ENCODE measurements around the gene NR1I3.

The NR1I3 gene

DNA sequence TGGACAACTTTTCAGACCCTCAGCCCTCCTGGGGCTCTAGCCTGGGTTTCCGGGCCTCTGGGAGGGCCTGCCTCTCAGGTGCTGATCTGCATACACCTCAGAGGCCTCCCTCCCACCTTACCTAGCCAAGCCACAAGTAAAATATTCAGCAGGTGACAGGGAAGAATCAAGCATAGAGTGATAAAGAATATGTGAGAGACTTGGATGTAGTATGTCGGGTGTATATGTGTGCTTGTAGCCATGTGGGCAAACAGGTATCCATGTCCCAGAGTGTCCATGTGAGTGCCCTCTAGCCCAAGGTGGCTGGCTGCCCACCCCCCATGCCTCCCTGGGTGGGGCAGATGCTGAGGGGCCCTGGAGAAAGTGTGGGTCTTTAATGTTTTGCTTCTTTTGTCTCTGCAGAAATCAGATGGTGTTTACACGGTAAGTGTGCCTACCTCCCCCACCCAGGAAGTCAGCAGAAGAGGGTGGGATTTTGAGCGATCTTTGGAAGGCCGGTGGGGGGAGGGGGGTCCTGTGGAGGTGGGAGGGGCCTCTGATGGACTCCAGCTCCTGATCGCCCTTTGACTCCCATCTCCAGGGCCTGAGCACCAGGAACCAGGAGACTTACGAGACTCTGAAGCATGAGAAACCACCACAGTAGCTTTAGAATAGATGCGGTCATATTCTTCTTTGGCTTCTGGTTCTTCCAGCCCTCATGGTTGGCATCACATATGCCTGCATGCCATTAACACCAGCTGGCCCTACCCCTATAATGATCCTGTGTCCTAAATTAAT, 19.5 kb downstream of the NR1I3 start:
- DNase-seq (ENCODE audit: low spot score) = no peak

DNA sequence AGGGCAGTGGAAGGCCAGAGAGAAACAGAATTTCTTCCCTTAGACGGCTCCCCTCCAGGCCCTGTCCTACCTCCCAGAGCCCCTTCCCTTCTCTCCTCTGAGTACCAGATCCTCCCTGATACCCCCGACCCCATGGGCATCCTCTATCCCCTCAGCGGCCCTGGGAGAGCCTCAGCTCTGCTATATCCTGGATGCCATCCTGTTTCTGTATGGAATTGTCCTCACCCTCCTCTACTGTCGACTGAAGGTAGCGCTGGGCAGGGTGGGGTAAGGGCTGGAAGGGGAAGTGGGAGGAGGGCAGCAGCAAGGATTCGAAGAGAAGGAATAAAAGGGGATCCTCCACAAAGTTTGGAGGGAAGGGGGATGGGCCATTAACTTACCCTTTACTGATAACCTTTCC, 20.2 kb downstream of the NR1I3 start:
- no peak for DNase-seq (ENCODE audit: low spot score)

DNA sequence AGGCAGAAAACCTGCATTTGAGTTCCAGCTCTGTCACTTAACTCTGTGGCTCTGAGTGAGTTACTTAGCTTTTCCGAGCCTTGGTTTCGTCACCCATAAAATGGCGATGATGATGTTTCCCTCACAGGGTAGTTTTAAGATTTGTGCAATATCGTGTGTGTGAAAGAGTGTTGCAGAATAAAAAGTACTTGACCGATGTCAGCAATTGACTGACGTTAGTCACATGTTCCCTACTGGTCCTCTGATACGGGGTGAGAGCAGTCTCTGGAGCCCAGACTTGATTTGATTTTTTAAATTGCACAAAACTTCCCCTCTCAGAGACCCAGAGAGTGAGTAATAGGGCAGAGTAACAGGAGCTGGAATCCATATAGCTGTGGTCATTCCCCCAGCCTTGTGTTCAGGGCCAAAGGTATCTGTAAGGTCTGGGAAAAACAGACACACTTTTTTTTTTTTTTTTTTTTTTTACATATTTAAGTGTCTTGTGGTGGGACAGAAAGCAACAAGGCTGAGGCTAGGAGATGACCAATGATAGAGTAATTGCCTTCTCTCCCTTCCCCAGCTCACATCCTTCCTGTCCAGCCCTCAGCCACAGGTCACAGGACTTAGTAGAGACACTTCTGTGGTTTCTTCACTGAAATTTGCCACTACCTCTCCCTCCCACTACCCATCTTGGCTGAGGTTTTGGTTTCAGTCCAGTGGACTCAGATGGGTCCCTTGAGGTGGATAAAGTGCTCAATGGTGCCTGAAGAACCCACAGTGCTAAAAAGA, 20.9 kb downstream of the NR1I3 start:
- no peak for DNase-seq (ENCODE audit: low spot score)

DNA sequence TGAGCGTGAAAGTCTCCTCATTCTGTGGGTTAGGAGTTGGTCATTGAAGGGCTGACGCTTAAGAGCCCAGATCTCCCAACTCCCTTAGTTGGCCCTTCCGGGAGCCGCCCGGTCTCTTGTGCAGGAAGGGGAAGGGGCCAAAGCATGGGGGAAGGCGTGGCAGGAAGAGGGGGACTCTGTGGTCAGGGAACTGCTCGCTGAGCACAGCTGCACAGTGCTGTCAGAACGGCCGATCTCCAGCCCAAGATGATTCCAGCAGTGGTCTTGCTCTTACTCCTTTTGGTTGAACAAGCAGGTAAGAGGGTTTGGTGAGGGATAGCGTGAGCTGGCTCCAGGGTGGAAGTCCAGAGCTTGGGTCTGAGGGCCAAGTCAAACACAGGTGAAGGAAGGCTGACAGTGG, 22.9 kb downstream of the NR1I3 start, which contains the start of gene FCER1G:
Gene FCER1G (plus strand): TSS at position 220 of the 400 bp plus-strand sequence. CDS start 27 bp downstream, at position 247.
- no peak for DNase-seq (ENCODE audit: low spot score)

DNA sequence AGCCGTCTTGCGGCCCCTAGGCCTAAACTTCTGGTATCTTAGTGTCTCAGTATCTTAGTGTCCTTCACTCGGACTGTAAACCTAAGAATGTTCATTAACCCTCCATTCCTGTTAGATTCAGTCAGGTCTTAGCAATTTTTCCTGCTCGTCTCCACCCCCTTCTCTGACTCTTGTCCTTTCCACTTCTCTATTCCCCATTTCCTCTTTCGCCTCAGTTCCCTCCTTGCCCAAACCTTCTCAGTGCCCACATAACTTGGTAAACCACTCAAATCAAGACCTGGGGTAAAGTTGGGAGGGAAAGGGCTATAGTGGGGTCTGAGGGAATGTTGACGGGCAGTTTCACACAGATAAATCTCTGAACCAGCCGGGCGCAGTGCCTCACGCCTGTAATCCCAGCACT, 23.6 kb downstream of the NR1I3 start:
- DNase-seq (ENCODE audit: low spot score) = no peak

DNA sequence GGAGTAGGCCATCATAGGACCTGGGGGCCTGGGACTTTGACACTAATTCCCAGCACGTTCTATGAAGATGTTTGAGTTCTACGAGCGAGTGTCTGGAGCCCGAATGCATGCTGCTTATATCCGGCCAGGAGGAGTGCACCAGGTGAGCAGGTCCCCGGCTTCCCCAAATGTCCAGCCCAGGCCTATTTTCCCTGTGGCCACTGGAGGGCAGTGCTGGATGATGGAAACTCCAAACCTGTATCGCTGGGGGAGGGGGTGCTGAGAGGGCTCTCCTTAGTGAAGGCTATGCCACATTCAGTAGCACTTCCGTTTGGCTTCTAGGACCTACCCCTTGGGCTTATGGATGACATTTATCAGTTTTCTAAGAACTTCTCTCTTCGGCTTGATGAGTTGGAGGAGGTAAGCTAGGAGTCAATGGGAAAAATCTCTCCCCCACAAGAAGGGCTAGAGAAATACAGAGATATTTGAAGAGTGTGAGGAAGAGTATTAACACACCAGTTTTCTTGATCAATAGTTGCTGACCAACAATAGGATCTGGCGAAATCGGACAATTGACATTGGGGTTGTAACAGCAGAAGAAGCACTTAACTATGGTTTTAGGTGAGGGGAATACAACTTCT, 28.1 kb downstream of the NR1I3 start:
- peak; percentile 72 for DNase-seq (ENCODE audit: low spot score)

DNA sequence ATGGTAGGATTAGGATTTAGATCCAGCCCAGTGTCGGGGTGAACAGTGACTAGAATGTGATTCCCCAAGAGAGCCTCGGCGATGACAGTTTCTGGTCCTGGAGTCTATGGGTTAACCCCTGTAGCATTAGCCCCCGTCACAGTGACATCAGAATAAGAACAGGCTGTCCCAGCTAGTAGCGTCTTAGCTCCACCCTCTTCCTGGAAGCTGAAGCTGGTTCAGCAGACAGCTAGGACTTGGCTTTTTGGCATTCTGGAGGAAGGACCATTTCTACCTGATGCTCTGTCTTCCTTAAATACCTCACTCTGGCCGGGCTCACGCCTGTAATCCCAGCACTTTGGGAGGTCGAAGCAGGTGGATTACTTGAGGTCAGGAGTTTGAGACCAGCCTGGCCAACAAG, 30.8 kb downstream of the NR1I3 start:
- no peak for DNase-seq (ENCODE audit: low spot score)

DNA sequence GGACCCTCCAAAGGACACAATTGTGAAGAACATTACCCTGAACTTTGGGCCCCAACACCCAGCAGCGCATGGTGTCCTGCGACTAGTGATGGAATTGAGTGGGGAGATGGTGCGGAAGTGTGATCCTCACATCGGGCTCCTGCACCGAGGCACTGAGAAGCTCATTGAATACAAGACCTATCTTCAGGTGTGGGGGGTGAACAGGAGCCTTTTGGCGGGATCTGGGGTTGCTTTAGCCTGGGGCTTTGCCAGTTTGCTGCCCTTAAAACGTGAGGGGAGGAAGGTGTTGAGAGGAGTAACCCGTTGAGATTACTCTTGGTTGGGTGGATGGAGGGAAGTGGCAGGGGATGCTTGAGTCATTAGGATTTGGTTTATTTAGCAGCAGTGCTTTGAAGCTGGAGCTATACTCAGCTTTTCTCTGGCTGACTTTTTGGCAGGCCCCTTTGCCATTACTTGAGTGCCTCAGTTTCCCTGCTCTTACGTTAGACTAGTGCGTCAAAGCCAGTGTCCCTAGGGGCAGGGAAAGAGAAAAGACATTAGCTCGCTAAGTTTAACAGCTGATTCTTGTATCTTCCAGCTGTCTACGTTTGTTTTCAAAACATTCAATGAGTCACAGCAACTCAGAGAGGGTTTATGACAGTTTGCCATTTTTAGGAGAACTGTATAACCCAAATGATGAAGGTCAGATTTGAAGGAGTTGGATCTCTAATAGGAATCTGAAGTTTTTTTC, 31.4 kb downstream of the NR1I3 start:
- no peak for DNase-seq (ENCODE audit: low spot score)

DNA sequence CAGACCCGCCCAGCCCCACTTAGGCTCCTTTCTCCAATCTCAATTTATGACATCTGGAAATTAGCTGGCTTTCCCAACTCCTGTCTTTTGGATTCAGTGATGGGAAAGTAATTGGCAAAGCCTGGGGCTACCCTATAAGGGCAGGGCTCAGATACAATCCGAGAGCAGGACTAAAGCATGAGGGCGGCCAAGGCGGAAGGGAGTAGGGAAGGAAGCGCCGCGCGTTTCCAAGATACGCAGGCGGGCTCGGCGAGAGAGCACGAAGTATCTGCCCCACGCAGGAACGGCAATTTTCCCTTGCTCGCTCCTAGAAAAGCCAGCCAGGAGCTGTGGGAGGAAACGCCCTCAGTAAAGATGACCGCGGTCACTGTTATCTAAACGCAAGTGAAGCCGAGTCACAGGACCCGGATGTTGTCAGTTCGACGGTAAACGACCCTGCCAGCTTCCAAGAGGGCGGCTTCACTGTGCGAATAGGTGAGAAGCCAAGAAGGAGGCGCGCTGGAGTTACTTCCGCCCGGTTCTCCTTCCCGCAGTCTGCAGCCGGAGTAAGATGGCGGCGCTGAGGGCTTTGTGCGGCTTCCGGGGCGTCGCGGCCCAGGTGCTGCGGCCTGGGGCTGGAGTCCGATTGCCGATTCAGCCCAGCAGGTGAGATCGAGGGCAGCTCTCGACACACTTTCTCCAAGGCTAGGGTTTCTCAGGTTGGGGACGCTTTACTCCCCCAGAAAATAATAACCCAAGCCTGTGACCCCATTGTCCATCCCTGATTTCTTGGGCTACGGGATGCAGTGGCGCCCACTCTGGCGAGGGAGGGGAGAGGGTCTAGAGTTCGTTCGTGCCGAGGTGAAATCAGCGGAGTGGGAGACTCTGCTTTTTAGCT, 35.9 kb downstream of the NR1I3 start, which contains the start of gene NDUFS2:
Gene NDUFS2 (plus strand): TSS at position 532 of the 877 bp plus-strand sequence. CDS start 19 bp downstream, at position 551.
- peak; percentile 92 for DNase-seq (ENCODE audit: low spot score)

DNA sequence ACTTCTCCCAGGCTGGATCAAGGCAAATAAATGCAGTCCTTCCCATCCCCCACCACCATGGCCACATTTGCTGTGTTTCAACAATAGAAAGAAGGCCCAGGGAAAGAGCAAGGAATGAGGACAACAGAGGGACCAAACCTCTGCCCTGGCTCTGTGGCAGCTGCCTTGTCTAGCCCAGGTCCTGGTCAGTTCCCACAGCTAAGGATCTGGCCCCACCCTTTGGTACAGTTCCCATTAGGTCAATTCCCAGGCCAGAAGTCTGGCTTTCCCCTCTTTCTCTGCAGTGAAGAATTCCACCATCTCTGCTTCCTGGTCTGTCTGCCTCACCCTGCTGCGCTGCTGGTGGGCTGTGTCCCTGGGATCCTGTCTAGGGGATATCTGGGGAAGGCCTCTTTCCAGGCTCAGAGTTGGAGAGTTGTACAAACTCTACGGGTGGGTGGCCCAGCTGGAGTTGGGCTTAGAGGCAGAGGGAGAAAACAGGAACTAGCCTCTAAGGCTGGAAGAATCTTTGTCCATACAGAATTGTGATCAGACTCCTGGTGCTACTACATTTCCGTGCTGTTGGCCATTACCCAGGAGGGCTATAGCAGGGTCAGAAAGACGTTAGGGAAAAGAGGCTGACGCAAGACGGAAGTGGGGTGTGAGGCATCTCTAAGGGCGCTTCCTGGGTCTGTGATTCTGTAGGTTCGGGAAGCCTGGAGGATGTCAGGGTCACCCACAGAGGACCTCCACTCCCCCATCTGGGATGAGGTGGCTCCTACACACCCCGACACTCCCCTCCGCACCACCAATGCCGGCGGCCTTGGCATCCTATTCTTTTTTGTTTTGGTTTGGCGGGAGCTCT, 36.8 kb downstream of the NR1I3 start:
- no peak for DNase-seq (ENCODE audit: low spot score)

DNA sequence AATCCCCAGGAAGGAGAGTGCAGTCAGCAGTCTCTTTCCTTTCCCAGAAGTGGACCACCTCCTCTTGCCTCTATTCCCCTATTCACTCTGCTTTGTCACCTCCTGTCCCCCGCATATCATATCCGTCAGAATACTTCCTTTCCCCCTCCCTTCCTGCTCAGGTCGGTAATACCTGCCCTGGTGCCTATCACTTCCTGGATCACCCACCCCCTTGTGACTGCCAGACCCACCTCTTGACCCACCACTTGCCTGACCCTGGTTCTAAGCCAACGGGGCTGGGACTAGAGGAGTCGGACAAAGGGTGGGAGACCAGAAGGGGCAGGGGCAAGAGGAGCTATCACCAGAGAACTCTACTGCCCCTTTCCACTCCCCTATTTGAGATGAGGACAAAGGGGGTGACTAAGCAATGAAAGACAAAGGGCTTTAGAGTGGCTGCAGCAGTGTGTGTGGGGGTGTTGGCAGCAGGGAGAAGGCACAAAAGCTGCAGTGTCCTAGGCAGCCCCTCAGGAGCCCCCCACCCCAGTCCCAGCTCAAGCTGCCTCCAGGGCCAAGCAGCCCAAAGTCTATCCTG, 37.5 kb downstream of the NR1I3 start:
- no peak for DNase-seq (ENCODE audit: low spot score)

DNA sequence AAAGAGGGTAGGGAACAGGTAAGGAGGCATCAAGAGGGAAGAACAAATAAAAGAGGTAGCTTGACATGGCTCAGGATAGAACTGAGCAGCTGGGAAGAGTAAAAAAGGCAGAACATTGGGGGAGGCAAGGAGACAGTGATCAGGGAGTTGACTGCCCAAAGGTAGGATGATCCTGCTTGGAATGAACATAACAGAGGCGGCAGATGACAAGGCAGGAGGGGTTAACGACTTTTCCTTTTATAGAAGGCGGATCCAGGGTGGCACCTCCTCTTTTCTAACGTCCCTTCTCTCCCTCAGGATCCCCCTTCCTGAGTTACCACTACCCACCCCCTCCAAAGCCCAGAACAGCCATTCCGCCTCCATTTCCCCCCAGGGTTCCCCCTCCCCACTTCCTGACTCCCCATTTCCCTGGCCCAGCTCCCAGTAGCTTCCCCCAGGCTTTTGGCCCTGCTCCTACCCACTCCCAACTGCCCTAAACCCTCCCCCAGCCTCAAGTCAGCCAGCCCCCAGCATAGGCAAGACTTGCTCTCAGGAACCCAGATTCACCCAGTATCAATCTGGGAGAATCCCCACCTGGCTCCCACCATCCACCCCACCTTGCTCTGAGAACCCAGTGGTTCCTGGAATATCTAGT, 38.4 kb downstream of the NR1I3 start:
- no peak for DNase-seq (ENCODE audit: low spot score)

DNA sequence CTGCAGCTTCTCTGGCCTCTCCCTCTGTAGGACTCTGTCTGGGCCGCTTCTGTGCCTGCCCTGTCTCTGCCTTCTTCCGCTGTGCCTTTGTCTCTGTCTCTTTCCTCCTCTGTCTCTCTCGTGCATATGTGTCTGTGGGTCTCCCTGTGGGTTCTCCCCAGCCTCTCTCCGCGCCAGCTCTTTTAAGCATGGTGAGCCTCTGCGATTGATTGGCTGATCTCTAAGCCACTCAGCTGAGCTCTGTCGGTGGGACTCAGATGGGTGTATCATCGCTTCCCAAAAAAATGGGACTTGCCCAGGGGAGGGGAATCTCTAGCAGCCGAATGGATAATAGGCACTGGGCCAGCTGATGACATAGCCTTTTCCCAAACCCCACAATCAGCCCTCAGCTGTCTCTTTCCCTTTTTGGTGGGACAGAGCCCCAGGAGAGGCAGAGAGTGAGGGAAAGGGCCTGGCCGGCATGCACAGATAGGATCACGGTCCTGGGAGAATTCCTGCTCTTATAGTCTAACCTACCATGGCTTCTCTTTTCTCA, 39.0 kb downstream of the NR1I3 start, which contains the start of gene ADAMTS4:
Gene ADAMTS4 (minus strand): TSS at position 158 of the 535 bp plus-strand sequence. CDS start 427 bp downstream, outside the sequence.
- peak; percentile 81 for DNase-seq (ENCODE audit: low spot score)

DNA sequence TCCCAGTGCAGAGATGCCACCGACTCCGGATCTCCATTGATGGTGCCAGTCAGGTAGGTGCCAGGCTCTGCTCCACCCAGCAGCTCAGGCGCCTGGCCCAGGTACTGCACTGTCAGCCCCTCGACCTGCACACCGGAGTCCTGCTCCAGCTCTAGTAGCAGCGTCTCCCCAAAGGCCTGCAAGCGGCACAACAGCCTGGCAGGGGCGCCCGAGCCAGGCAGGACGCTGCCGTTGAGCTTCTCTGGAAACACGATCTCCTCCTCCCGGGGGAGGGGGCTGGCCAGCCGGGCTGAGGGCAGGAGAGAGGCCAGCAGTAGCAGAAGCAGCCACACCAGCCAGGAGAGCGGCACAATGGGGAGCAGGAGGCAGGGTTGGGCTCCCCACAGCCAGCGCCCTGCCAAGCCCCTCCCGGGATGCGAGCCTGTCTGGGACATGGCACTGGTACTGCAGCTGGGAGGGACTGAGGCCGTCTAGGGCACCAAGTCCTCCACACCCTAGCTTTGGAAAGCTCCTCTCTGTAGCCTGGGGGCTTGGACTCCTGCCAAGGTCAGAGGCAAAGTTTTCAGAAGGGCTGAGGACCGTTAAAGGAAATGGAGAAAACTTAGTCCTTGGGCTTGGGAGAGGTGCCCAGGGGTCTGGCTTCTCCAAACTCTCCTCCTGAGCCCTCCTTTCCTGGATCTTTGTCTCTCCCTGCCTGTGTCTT, 39.7 kb downstream of the NR1I3 start:
- DNase-seq (ENCODE audit: low spot score) = no peak

DNA sequence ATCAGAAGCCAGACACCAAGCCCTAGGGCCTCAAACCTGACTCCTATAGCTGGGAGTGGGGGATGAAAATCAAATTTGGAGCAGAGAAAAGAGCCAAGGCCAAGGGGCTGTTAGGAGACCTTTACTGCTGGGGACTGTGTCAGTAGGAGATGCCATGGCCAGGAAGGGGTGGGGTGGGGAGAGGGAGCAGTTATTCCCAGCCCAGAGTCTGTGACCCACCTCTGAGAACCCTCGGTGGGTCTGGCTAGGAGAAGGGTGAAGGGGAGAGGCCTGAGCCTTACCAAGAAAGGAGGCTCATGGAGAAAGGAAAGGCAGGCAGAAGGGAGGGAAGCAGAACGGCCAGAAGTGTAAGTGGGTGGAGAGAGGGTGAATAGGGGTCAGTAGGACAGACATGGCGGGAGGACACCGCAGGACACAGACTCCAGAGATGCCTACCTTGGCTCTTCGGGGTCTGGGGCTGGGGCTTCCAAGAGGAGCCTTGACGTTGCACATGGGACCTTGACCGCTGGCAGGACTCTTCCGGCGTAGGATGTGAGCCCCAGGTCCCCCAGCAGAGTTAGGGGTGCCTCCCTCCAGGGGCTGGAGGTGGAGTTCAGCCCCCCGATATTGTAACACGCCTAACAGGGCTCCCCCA, 40.3 kb downstream of the NR1I3 start:
- no peak for DNase-seq (ENCODE audit: low spot score)

DNA sequence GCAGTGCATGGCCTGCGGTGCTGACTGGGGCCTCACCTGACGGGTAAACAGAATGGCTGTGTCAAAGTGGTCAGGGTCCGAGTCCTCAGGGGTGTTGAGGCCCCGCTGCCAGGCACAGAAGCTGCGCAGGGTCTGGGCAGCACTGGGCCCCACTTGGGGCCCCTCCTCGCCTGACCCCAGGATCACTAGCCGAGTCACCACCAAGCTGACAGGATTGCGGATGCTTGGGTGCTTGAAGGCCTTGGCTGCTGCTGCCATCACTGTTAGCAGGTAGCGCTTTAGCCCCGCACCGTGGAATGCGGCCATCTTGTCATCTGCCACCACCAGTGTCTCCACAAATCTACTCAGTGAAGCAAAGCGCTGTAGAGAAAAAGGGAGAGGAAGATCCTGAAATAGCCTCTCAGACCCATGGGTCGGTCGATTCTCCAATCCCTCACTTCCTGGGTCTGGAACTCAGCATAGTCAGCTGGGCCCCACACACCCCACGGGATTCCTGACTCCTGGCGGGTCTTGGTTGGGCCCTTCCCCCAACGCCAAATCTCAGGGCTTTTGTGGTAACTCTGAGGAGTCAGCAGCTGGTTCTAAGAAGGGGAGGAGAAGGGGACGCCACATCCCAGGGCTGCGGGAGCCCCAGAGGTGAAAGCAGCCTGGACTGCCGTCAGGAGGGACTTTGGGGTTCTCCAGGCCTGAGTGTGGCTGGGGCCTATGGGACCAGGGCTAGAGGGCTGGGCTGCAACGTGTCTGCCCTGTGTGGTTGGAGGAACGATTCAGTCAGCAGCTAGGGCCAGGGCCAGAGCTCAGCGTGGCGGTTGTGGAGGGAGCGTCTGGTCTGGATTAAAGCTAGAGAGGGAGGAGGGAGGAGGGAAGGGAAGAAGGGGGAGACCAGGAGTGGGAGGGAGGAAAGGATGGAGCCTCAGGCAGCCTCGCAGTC, 41.2 kb downstream of the NR1I3 start:
- DNase-seq (ENCODE audit: low spot score) = peak; percentile 57

DNA sequence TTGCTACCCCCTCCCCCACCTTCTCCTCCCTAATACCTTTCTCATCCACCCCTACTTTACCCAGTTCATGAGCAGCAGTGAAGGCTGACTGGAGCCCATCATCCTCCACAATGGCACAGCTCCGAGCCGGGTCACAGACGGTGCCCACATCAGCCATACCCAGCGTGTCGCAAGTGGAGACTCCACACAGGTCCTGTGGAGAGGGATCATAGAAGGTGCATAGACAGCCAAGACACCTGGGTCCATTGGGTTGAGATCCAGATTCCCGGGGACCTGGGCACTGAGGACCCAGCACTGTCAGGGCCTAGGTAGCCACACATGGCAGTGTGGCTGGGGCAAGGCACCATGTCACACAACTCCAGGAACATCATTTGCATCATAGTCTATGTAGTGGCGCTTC, 41.9 kb downstream of the NR1I3 start:
- no peak for DNase-seq (ENCODE audit: low spot score)

Measured in AG08396 (cell line).